Measurements from ENCODE around the gene BCAR3.

Gene BCAR3

DNA sequence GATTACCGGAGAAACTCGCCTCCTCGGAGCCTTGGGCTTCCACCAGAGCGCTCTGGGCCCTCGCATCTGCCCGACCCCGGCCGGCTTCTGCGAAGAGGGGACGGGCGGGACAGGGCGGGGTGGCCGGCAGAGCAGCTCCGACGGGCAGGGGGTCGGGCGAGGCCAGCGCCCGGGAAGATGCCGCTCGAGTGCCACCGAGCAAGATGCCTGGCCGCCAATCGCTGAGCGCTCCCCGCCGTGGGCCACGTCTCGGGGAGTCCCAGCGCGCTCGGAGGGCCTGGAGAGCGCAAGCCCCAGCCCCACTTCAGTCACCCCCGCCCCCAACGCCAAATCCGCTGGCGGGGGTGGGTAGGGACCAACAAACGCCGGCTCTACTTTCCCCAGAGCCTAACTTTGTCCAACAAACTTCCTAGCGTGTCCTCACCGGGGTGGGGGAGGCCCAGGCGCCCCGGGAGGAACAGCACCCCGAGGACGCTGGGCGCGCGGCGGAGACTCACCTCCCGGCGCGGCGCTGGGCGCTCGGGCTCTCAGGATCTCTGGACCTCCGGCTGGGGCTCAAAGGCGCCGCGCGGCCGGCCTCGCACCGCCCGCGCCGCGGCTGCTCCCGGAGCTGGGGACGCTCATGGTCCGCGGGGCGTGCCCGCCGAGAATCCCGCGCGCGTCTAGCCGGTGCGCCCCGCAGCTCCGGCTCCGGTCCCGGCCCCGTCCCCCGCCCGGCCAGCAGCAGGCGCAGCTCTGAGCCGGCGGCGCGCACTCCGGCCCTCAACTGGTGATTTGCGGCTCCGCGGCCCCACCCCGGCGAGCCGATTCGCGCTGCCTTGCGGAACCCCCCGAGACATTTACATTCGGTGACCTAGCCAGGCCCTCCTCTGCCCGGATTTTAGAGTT, at the start of gene BCAR3:
Gene BCAR3, minus strand, starts transcription at position 737 of the 888 bp plus-strand sequence. CDS start 6,907 bp downstream, outside the sequence.
- no peak for DNase-seq (ENCODE audit: low spot score)

DNA sequence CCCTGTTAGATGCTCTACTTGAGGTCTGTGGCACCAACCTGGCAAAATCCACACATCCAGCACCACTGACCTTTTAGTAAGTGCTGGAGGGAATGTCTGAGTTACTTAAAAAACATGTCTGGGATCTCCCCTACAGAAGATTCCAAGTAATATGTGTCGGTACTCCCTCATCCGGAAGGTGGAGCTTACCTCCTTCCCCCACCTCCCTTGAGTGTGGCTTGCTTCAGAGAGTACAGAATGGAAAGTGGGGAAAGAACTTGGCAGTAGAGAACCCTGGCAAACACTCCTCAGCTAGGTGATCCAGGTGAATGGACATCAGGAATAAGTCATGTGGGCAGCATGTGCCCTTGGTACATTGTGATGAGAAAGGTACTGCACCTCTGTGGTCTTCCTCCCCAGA, 49.0 kb upstream of the BCAR3 start:
- DNase-seq (ENCODE audit: low spot score), result no peak

DNA sequence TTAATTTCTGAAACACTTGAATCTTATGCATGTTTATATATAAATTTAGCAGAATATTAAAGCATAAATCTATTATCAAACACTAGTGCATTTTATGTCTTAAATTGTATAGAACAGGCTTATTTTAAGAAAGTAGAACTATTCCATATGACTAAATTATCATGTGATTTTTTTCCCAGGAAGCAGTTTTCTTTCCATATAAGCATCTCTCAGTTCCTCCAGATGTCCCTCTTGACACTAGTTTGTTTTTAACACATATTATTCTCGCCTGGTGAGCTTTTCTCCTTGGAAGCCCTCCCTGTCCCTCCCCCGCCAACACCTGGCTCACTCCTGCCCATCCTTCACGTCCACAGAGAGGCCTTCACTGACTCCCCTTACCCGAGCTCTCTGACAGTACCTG, 48.3 kb upstream of the BCAR3 start:
- DNase-seq (ENCODE audit: low spot score), result no peak

DNA sequence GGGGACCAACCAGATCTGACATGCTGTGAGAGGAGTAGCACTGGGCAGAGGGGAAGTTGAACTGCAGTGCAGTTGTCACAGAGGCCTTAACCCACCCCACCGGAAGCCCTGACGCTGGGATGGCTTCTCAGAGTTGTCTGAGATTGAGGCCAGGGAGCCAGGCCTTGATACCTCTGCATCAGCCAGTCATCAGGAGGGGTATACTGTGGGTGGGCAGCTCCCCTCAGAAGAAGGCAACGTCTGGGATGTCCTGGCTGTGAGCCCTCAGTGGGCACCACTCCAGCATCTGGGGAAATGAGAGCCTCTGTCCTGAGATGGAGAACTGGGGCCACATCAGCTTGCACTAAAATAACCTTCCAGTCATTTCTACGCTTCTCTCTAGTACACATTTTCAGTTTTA, 47.9 kb upstream of the BCAR3 start:
- DNase-seq (ENCODE audit: low spot score), result no peak

DNA sequence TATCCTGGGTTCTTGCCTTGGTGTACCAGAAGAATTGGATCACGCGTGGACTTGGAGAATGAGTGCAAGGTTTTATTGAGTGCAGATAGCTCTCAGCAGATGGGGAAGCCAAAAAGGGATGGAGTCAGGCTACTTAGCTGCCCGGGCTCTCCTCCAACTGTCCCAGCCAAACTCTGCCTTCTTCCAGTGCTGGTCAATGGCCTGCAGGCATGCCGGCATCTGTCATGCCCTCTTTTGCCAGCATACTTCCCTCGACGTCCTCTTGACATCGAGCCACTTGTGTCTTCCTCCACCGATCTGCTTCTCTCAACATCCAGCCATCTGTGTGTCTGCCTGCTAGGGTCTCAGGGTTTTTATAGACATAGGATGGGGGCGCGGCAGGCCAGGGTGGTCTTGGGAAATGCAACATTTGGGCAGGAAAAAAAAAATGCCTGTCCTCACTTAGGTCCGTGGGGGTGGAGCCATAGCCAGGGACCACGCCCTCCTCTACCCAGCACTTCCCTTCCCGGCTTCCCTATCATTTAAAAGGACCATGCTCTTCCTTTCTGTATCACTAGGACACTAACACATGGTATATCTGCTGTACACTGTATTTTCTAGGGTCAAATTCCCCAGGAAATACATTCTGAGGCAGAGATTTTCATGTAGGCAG, 47.0 kb upstream of the BCAR3 start:
- DNase-seq (ENCODE audit: low spot score), result no peak

DNA sequence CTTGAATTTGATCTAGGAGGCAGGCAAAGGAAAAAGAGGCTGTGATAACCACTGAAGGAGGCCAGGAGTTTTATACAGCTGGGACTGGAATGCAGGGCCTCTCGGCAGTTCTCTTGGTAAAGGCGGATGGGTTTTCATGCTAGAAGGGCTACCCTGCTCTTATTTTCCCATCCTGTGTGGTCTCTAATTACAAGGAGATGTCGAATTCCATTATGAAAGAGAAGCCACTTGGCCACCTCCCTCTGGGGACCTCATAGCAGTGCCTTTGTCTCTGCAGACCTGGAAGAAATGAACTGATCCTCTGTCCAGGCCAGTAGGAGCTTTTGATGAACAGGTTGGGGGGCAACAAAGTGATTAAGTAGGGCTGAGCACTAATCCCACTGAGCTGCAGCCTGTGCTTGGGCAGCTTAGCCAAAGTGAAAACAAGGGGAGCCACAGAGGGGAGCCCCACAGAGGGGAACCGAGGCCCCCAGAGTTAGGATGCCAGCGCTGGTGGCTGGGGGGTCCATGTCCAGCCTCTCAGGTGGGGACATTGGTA, 42.2 kb upstream of the BCAR3 start:
- no peak for DNase-seq (ENCODE audit: low spot score)

DNA sequence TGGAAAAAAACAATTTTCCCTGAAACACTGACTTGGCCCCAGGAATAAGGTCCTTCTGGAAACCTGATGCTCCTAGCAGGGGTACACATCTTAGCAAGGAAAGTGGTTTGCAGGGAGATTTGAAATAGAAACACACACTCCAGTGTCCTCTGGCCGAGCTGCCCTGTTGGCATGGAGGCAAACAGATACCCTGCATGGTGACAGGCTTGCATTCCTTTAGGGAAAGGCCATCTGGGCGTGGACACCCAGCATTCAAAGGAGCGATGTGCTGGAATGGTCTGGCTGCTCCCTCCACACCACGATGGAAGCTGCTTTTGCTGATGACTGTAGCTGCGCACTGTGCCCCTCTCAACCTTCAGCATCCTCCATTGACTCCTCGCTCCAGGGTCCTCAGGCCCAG, 41.5 kb upstream of the BCAR3 start:
- no peak for DNase-seq (ENCODE audit: low spot score)

DNA sequence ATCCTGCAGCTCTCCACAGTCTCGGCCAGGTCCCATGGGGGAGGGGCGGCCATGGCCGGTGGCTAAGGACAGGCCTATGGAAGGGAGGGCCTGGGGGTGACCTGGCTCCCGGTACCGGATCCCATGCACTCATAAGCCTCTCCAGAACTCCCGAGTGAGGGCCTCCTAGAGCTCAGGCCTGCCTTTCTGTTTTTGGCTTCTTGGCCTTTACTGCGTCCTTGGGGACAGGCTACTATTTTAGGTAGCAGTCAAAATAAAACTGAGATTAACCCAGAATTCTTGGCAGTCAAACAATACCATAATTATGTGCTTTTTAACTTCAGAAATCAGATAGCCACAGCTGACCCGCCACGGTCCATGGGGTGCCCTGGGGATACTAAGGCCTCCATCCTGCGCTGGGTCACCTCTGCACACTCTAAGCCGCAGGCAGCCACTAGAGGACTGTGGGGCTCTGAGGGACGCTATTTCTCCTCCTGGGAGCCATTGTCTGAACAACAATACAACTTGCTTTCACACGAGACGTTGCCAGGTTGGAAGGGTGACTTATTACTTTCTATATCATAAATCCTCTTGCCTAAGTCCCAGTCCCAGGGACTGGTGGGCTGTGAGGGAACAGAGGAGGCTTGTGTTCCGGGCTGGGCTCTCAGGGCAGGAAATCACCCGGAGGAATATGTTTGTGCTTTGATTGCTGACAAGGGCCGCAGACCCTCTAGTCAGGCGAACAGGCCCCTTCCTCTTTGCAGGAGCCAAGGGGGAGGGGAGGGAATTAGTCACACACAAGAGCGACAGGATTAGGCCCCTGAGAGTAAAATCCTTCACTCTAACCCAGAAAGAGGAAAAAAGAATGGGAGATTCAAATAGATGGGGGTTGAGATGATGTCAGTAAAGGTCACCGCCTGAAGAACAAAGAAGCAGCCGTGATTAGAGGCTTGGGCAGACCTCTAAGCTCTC, 40.7 kb upstream of the BCAR3 start:
- DNase-seq (ENCODE audit: low spot score), result no peak

DNA sequence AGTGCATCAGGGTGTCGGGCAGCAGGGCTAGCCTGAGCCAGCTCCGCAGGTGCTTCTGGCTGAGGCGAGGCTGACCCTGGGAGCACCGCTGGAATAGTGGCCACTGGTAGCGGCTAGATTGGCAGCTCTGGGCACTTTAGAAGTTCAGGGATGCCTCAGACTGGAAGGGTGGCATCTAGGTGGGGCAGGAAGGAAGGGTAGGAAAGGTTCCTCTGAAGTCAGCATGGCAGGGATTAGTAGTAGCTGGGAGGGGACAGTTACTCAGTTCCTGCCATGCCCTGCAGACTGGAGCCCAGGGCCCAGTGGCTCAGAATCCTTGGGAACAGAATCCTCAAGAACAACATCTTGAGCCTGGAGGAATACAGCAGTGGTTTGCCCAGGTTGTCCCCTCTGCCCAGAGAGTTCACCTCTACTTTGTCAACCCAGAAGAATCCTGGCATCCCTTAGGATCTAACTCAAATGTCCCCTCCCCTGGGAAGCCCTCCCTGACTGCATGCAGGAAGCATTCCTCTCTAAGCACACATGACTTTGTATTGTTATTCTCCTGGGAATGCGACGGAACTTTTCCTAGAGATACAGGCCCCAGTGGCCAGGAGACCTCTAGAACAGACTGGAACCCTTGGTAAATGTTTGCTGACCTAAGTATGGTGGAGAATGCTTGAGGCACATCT, 39.5 kb upstream of the BCAR3 start:
- DNase-seq (ENCODE audit: low spot score), result no peak

DNA sequence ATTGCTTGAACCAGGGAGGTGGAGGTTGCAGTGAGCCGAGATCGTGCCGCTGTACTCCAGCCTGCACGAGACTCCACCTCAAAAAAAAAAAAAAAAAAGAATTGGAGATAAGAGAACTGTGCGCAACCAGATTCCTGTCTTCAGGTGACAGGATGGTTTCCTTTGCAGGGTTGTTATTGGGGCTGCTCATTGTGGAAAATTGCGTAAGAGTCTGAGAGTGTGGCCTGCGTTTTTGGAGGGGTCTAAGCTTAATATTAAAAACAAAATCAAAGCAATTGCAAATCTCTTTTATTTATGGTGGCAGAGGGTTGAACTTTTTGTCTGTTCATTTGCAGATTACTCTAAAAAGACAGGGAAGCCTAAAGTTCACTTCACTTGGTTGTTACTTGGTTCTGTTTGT, 36.0 kb upstream of the BCAR3 start:
- no peak for DNase-seq (ENCODE audit: low spot score)

DNA sequence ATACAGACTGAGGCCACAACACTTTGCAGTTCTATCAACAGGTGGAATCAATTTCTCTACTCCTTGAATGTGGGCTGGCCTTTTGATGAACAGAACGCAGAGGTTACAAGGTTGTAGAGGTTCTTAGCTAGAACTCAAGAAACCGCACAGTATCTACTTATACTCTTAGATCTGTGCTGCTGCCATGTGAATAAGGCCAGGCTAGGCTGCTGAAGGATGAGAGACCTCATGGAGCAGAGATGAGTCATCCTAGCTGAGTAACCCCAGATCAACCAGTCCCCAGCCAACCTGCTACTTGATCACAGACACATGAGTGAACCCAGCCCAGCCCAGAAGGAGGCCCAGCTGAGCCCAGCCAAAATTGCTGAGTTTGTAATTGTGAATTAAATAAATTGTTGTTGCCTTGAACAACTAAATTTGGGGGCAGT, 35.3 kb upstream of the BCAR3 start:
- no peak for DNase-seq (ENCODE audit: low spot score)

DNA sequence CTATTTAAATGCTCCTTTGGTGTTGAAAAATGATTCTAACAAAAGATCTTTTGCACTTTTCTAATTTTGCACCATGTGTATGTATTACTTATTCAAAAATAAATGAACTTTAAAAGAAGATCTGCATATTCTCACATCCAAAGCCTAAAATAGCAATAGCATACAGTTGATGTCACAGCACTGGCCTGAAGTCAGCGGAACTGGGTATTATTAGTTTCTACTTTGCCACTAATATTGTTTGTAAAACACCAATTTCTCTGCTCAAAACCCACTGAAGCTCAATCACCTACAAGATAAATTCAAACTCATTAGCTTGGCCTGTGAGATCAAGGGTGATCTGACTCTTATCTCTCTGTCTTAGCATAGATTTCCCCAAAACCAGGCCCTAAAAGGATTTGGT, 34.5 kb upstream of the BCAR3 start:
- no peak for DNase-seq (ENCODE audit: low spot score)

DNA sequence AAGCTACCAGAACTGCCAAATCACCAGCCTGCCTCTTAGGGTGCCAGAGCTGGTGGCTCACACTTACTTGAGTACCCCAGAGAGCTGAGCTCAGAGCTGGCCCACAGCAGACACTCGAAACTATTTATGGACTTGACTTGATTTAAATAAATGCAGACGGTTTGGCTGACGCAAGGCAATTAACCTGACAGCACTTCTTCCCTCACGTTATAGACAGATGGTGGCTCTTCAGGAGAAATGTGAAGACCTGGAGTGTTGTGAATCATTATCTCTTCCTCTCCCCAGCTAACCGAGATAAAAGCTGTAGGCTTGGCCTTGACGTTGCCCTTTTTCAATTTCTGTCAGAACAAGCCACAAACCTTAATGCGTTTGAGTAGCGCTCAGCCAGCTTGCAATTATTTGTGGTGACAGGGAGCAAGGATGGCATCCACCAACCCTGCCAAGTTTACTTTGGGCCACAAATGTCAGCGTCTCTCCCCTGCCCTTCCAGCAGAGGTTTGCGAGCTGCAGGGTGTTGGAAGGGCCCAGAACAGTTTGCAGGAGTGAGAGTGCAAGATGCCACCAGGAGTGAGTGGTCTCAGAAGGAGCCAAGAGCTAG, 34.0 kb upstream of the BCAR3 start:
- DNase-seq (ENCODE audit: low spot score), result no peak

DNA sequence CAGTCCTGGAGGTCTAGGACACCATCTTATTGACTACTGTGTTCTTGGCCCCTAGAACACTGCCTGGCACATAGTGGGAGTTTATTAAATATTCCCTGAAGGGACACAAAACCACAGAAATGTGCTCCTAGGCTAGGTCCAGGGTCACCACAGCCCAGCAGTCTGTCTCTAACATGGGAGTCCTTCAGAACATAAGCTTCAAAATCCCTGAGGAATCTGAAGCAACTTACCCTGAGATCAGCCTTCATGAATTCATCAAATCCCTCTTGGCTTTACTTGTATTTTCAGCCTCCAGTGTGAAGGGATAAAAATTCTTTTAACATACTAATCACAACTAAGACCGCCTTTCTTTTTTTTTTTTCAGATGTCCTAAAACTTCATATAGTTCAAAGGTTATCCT, 32.7 kb upstream of the BCAR3 start:
- DNase-seq (ENCODE audit: low spot score), result no peak

DNA sequence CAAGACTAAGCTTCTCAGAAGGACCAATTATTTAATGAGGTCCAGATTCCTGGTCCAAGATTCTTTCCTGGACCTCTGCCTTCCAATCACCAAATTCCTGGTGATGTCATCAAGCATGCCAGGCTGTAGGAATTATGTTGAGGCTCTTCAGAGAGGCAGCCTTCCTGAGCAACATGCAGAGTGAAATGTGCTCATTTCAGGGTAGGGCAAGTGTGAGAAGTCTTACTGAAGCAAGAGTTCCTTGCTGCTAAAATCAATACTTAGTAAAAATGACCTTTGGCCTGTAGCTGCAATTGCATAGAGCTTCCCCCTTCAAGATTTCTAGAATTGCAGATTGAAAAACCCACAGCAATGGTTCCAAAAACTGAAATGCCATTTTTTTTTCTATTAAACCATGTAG, 31.7 kb upstream of the BCAR3 start:
- no peak for DNase-seq (ENCODE audit: low spot score)

DNA sequence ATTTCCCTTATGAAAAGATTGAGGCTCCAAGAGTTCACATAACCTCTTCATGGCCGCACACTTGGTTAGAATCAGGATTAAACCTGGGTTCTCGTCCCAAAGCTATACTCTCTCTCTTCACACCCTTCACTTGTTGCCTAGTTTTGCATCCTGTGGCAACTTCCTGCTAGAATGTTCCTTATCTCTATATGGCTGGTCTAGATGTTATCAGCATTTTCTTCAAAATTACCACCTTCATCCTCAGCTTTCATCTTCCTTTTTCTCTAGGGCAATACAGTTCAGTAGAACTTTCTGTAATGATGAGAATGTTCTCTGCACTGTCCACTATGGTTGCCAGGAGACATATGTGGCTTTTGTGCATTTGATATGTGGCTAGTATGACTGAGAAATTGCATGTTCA, 31.1 kb upstream of the BCAR3 start:
- no peak for DNase-seq (ENCODE audit: low spot score)

DNA sequence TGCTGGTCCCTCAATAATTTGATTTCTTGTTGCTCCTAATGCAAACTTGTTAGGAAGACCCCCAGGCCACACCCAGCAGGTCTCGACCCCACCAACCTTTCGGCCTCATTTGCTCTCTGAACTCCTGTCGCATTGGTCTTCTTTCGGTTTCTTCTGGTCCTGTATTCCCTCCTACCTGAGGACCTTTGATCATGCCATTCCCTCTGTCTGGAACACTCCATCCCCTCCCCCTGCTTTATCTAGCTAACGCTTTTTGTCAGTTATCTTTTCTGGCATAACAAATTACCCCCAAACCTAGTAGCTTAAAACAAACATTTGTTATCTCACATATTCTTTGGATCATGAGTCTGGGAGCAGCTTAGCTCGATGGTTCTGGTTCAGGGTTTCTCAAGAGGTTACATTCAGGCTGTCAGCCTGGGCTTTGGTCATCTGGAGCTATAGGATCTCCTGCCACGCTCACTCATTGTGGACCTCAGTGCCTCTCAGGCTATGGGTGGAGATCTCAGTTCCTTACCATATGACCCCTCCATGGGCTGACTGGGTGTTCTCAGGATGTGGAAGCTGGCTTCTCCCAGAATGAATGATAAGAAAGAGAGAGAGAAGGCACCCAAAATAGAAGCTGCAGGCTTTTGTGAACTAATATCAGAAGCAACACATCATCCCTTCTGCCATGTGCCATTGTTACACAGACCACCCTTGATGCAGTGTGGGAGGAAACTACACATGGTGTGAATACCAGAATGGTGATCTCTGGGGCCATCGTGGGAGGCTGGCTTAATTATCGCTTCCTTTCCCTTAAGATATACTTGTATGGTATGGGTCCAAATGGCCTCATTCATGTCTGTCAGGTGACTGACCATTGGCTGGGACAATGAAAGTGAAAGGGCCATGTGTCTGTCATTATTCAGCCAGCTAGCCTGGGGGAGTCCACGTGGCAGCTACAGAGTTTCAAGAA, 29.1 kb upstream of the BCAR3 start:
- no peak for DNase-seq (ENCODE audit: low spot score)

DNA sequence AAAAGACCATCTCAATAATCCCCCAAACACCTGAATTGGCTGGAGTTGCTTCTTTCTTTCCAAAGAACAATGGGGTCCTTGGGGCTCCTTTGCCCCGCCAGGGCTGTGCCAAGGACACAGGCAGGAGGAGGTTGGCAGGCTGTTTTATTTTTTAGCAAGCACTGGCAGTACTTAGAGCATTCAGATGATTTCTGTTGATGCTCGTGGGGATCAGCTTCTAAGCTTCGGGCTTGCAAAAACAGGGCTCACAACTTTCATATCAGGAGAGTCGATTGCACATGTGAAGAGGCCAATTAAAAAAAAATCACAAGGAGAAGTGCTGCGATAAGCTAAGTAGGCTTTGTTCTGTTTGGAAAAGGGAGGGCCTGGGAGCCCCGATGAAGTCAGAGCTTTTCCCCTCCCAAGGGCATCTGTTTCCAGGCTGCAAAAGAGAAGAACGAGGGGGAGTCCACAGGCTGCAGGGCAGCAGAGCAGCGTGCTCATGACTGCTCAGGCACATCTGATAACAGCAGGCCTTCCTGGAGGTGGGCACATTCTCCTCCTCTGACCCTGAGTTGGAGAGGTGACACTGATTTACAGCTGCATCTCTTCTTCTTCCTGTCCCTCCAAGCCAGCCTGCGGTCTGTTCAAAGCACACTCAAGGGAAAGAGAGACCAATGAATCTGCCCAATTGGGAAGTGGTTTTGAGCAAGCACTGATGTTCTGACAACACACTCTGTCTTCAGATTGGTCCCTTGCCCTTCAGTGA, 27.3 kb upstream of the BCAR3 start:
- no peak for DNase-seq (ENCODE audit: low spot score)

DNA sequence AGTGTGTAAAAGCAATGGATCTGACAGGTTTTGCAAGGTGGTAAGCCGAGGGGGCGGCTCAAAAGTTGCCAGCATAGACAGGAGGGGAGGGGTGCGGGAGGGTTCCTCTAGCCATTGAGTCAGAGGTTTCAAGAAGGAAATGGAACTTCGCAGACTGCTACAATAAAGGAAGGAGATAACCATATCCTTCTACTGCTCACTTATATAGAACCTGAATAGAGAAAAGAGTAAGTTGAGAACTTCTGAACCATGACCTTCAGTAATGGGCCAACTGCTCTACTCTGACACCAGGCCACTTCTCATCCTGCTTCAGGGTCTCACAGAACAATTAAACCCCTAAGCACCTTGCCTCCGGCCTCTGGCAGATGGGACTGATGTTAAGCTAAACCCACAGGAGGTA, 26.3 kb upstream of the BCAR3 start:
- no peak for DNase-seq (ENCODE audit: low spot score)
